Pancreas (tissue), 10 donors: ENCODE data around the gene SMARCA4. TPM values are rescaled to one million over a fixed set of nuclear protein-coding genes. Genes with fewer than 3 reads are reported as not detected.
A peak's percentile ranks its signal among the peaks of the same experiment; 100 is the strongest.

Experiments
- ATAC-seq, 4 donors: fragments of 200-7000 bp; cut with Tn5 transposase; one replicate each; pipeline versions ENCODE4 v1.8.0 to v1.9.1; 2020; ENCODE audit warnings: mild to moderate bottlenecking in 4 of 4, moderate library complexity in 4 of 4
- DNase-seq, 6 donors: peaks; one replicate each; pipeline ENCODE4 v3.0.0-alpha.2; 2020
- FAIRE-seq: peaks from 2 replicates; lab custom pipeline; 2012; peaks lifted over from hg19 to GRCh38; lab: Jason Lieb, UNC
- H3K27ac ChIP-seq, 4 donors: fragments of 200-600 bp; sonication (generic); 1 replicate in 3 of 4; 2 replicates in 1 of 4; pipeline versions ENCODE4 v1.5.0 to v1.8.0; 2020
- H3K27me3 ChIP-seq, 4 donors: fragments of 200-600 bp; one replicate each; pipeline ENCODE4 v1.8.0; 2021
- H3K36me3 ChIP-seq, 3 donors: fragments of 200-600 bp; sonication (generic) in 1 of 3; one replicate each; pipeline versions ENCODE4 v1.5.0 to v1.8.0; 2020 to 2021
- H3K4me1 ChIP-seq, 3 donors: fragments of 200-600 bp; one replicate each; pipeline ENCODE4 v1.8.0; 2021
- H3K4me3 ChIP-seq, 4 donors: fragments of 200-600 bp; sonication (generic) in 2 of 4; one replicate each; pipeline versions ENCODE4 v1.5.0 to v1.8.0; 2020 to 2021
- H3K9me3 ChIP-seq, 4 donors: fragments of 200-600 bp; one replicate each; pipeline ENCODE4 v1.8.0; 2021
- WGBS, 2 donors: extraction: QIAGEN DNeasy Blood & Tissue Kit; methylation state at CpG; one replicate each; pipeline ENCODE4 v1.1.7; 2013; 5-methylcytosine and 5-hydroxymethylcytosine counted together
- intact Hi-C, 3 donors: fragments of 100-400 bp; cut with DNase I; formaldehyde crosslinking; loops; one replicate each; pipeline versions ENCODE4 v1.11.1 to v1.14.2; 2022
- polyA plus RNA-seq, 2 donors: library from polyadenylated mRNA; stranded (reverse); fragments of 200-250 nt; gene quantifications; one replicate each; pipeline ENCODE4 v1.2.3, GENCODE V29; 2013
- total RNA-seq, 6 donors: library from RNA; stranded (reverse); fragmentation: NEBNext Ultra II Directional in 4 of 6; extraction: Animal tissue kit (Norgen Biotek cat#: 25700) in 4 of 6; gene quantifications; one replicate each; pipeline versions ENCODE4 v1.2.1 to v1.2.4, GENCODE V29; 2021 to 2023
- TF ChIP-seq, protein P1 (sequence below), 4 donors: fragments of 200-600 bp; sonication (generic) in 3 of 4; IDR thresholded peaks; one replicate each; pipeline versions ENCODE4 v1.5.0 to v1.8.0; 2021; ENCODE audit warnings: antibody characterized with exemption in 4 of 4
- donor health status: healthy with polysubstance abuse.
- donor health status: DM: no; HTN: no; CAD: no; lungs with moderate emphysema.
- donor health status: DM: no; HTN: no; CAD: no.
- donor health status: control.
- donor health status: control.
- donor health status: Bipolar disorder and iron deficiency.
- donor health status: DM: yes; HTN: yes; CAD: no.
- donor health status: DM: no; HTN: no; CAD: no.
- donor health status: DM: no; HTN: no; CAD: no.
- donor health status: DM: yes; HTN: yes; CAD: no.

The SMARCA4 gene
- total and polyA plus RNA-seq, 8 donors: 28.7 to 77.8 (median 42.9) TPM

DNA sequence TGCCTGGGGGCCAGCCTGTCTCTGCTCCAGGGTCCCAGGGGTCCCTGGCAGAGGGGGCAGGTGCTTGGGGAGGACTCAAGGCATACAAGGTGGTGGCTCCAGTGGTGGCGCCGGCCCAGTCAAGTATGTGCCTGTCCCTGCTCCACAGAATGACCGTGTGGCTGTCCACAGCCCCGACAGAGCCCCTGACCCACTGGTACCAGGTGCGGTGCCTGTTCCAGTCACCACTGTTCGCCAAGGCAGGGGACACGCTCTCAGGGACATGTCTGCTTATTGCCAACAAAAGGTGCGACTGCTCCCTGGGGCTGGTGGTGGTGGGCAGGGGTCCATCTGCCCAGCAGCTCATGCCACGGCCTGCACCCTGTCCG, 40.6 kb upstream of the SMARCA4 start:
- Histone ChIP-seq H3K27ac (no peak overlapping the region), H3K36me3 (peaks cover 0 to 36% (median 2%) of the 10 kb centered on the region in 3 donors), H3K4me3 (no peak overlapping the region), H3K27me3 (no peaks in the 10 kb centered on the region), H3K4me1 (peaks cover 0 to 5% (median 0%) of the 10 kb centered on the region in 3 donors), H3K9me3 (no peaks in the 10 kb centered on the region)
- WGBS, 2 donors: 86 to 93% methylated on average over 10 of the region's 10 CpGs
- FAIRE-seq: no peak
- intact Hi-C loops: no loop called here
- DNase-seq: no peak
- TF ChIP-seq, protein P1, sequence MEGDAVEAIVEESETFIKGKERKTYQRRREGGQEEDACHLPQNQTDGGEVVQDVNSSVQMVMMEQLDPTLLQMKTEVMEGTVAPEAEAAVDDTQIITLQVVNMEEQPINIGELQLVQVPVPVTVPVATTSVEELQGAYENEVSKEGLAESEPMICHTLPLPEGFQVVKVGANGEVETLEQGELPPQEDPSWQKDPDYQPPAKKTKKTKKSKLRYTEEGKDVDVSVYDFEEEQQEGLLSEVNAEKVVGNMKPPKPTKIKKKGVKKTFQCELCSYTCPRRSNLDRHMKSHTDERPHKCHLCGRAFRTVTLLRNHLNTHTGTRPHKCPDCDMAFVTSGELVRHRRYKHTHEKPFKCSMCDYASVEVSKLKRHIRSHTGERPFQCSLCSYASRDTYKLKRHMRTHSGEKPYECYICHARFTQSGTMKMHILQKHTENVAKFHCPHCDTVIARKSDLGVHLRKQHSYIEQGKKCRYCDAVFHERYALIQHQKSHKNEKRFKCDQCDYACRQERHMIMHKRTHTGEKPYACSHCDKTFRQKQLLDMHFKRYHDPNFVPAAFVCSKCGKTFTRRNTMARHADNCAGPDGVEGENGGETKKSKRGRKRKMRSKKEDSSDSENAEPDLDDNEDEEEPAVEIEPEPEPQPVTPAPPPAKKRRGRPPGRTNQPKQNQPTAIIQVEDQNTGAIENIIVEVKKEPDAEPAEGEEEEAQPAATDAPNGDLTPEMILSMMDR (IDR thresholded peaks at IDR 0.05): no peak
- no peak for ATAC-seq

DNA sequence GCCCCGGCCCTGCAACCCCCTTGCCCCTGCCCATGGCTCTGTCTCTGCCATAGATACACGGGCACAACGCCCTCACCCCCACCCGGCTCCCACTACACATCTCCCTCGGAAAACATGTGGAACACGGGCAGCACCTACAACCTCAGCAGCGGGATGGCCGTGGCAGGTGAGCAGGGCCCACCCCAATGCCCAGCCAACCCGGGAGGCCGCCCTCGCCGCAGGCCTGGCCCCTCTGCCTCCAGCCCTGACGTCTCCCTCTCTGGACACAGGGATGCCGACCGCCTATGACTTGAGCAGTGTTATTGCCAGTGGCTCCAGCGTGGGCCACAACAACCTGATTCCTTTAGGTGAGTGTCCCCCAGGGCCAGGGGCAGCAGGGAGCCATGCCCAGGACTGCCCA, 40.0 kb upstream of the SMARCA4 start:
- H3K4me1 ChIP-seq: peaks cover 0 to 5% (median 0%) of the 10 kb centered on the region in 3 donors
- FAIRE-seq (no peak), ATAC-seq (no peak), DNase-seq (no peak)
- H3K27me3 ChIP-seq: no peaks in the 10 kb centered on the region
- 87 to 90% methylated on average over 16 of the region's 16 CpGs for WGBS, 2 donors
- peaks cover 0 to 39% (median 2%) of the 10 kb centered on the region in 3 donors for H3K36me3 ChIP-seq
- intact Hi-C loops: no loop called here
- H3K27ac ChIP-seq: no peak overlapping the region
- no peak overlapping the region for H3K4me3 ChIP-seq
- TF ChIP-seq, protein P1 (IDR thresholded peaks at IDR 0.05): no peak
- no peaks in the 10 kb centered on the region for H3K9me3 ChIP-seq

DNA sequence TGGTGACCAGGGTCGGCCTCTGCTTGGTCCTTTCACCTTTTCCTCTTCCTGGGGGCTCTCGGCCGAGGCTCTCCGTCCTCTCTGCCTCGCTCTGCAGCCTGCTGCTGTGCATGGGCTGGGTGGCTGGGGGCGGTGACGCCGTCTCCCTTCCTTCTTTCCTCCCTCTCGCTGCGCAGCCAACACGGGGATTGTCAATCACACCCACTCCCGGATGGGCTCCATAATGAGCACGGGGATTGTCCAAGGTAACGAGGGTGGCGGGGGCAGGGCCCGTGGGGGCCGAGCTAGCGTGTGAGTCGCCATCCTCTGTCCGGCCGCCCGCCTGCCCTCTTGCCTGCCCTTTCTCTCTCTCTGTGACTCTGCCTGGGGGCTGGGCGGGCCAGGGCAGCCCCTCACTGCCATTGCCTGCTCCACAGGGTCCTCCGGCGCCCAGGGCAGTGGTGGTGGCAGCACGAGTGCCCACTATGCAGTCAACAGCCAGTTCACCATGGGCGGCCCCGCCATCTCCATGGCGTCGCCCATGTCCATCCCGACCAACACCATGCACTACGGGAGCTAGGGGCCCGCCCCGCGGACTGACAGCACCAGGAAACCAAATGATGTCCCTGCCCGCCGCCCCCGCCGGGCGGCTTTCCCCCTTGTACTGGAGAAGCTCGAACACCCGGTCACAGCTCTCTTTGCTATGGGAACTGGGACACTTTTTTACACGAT, 39.5 kb upstream of the SMARCA4 start:
- TF ChIP-seq, protein P1 (IDR thresholded peaks at IDR 0.05): no peak
- Histone ChIP-seq H3K36me3 (peaks cover 0 to 39% (median 2%) of the 10 kb centered on the region in 3 donors), H3K27me3 (no peaks in the 10 kb centered on the region), H3K4me1 (peaks cover 0 to 5% (median 0%) of the 10 kb centered on the region in 3 donors), H3K4me3 (no peak overlapping the region), H3K9me3 (no peaks in the 10 kb centered on the region), H3K27ac (no peak overlapping the region)
- FAIRE-seq: no peak
- intact Hi-C loops: no loop called here
- no peak for ATAC-seq
- WGBS, 2 donors: 93% methylated on average over 42 to 43 of the region's 43 CpGs
- peak in 1 of 6 donors; percentile 57 for DNase-seq

DNA sequence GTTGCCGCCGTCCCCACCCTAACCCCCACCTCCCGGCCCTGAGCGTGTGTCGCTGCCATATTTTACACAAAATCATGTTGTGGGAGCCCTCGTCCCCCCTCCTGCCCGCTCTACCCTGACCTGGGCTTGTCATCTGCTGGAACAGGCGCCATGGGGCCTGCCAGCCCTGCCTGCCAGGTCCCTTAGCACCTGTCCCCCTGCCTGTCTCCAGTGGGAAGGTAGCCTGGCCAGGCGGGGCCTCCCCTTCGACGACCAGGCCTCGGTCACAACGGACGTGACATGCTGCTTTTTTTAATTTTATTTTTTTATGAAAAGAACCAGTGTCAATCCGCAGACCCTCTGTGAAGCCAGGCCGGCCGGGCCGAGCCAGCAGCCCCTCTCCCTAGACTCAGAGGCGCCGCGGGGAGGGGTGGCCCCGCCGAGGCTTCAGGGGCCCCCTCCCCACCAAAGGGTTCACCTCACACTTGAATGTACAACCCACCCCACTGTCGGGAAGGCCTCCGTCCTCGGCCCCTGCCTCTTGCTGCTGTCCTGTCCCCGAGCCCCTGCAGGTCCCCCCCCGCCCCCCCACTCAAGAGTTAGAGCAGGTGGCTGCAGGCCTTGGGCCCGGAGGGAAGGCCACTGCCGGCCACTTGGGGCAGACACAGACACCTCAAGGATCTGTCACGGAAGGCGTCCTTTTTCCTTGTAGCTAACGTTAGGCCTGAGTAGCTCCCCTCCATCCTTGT, 38.8 kb upstream of the SMARCA4 start:
- no peak for ATAC-seq
- peaks cover 0 to 39% (median 2%) of the 10 kb centered on the region in 3 donors for H3K36me3 ChIP-seq
- intact Hi-C loops: no loop called here

More for the DNA sequence above, 38.8 kb upstream of the SMARCA4 start:
- no peaks in the 10 kb centered on the region for H3K9me3 ChIP-seq
- H3K4me1 ChIP-seq: peaks cover 0 to 5% (median 0%) of the 10 kb centered on the region in 3 donors
- H3K4me3 ChIP-seq: no peak overlapping the region
- no peaks in the 10 kb centered on the region for H3K27me3 ChIP-seq
- no peak overlapping the region for H3K27ac ChIP-seq
- no peak for FAIRE-seq
- DNase-seq: peak in 1 of 6 donors; percentile 58
- 81 to 83% methylated on average over 28 to 33 of the region's 33 CpGs for WGBS, 2 donors
- TF ChIP-seq, protein P1 (IDR thresholded peaks at IDR 0.05): no peak
